Common myeloid progenitor, CD34-positive (primary cell): ENCODE data around the gene ENTPD5.

ENCODE experiments used
- CTCF ChIA-PET: fragments of 350-600 bp; sonication (Branson Sonifier 250); formaldehyde crosslinking; loops from one replicate; lab custom pipeline; 2021; ENCODE audit warnings: antibody characterized with exemption; lab: Charles Lee
- POLR2A ChIA-PET: fragments of 350-600 bp; sonication (Branson Sonifier 250); formaldehyde crosslinking; loops from one replicate; lab custom pipeline; 2021; ENCODE audit warnings: antibody characterized with exemption; lab: Charles Lee
- DNase-seq, 3 donors: peaks; one replicate each; pipeline versions ENCODE4 v3.0.0 to v3.0.0-alpha.2; 2013
- H3K27ac ChIP-seq, 2 experiments: 1 replicate in 1 of 2; 2 replicates in 1 of 2; pipeline ENCODE4 v1.7.0; 2013; ENCODE audit warnings: inconsistent platforms in 2 of 2, low read length in 2 of 2, mild to moderate bottlenecking in 2 of 2, low read depth in 1 of 2, moderate library complexity in 1 of 2; ENCODE audit not compliant: severe bottlenecking in 2 of 2, insufficient read depth in 1 of 2, poor library complexity in 1 of 2
- H3K27me3 ChIP-seq, 5 experiments: replicated peaks in 2 of 5; 1 replicate in 3 of 5; 2 replicates in 2 of 5; pipeline versions ENCODE4 v1.6.1 to v1.7.0; 2013; ENCODE audit warnings: low read length in 4 of 5, mild to moderate bottlenecking in 2 of 5, moderate library complexity in 2 of 5, inconsistent platforms in 1 of 5; ENCODE audit not compliant: insufficient read depth in 5 of 5, control insufficient read depth in 4 of 5
- H3K36me3 ChIP-seq, 4 experiments: 1 replicate in 2 of 4; 2 replicates in 2 of 4; pipeline versions ENCODE4 v1.6.1 to v1.7.0; 2013; ENCODE audit warnings: low read length in 3 of 4, control low read depth in 1 of 4, mild to moderate bottlenecking in 1 of 4; ENCODE audit not compliant: control insufficient read depth in 4 of 4, insufficient read depth in 4 of 4
- H3K4me1 ChIP-seq, 4 experiments: 1 replicate in 3 of 4; 2 replicates in 1 of 4; pipeline versions ENCODE4 v1.6.1 to v1.7.1; 2013; ENCODE audit warnings: low read length in 3 of 4, mild to moderate bottlenecking in 3 of 4, control low read depth in 1 of 4, inconsistent platforms in 1 of 4, moderate library complexity in 1 of 4; ENCODE audit not compliant: control insufficient read depth in 4 of 4, insufficient read depth in 4 of 4; ENCODE audit errors: control extremely low read depth in 1 of 4
- H3K4me3 ChIP-seq, 7 experiments: 1 replicate in 4 of 7; 2 replicates in 3 of 7; pipeline versions ENCODE4 v1.5.1 to v1.7.0; 2013; ENCODE audit warnings: mild to moderate bottlenecking in 7 of 7, low read length in 6 of 7, moderate library complexity in 6 of 7, inconsistent platforms in 2 of 7, low read depth in 2 of 7, control low read depth in 1 of 7; ENCODE audit not compliant: insufficient read depth in 4 of 7, control insufficient read depth in 1 of 7; ENCODE audit errors: extremely low read depth in 1 of 7
- H3K9me3 ChIP-seq, 5 experiments: 1 replicate in 4 of 5; 2 replicates in 1 of 5; pipeline versions ENCODE4 v1.6.1 to v1.7.1; 2013; ENCODE audit warnings: low read length in 4 of 5, mild to moderate bottlenecking in 2 of 5, inconsistent platforms in 1 of 5, low read depth in 1 of 5, moderate library complexity in 1 of 5; ENCODE audit not compliant: control insufficient read depth in 4 of 5, insufficient read depth in 2 of 5; ENCODE audit errors: control extremely low read depth in 1 of 5
- WGBS: methylation state at CpG from one replicate; pipeline ENCODE4 v1.1.5; 2013; ENCODE audit not compliant: insufficient coverage; 5-methylcytosine and 5-hydroxymethylcytosine counted together

ENTPD5 gene

DNA sequence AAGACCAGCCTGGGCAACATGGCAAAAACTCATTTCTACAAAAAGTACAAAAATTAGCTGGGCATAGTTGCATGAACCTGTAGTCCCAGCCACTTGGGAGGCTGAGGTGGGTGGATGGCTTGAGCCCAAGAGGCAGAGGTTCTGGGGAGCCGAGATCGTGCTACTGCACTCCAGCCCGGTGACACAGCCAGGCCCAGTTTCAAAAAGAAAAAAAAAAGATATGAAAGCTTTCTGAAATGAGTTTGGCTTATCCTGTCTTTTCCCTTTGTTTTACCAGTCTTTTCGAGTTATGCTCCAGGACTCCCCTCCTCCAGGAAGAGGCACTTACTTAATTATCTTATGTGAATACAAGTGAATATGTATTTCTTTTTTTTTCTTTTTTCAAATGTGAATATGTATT is 3.3 kb upstream of the ENTPD5 start:
- H3K4me3 ChIP-seq, result no peak overlapping the region
- H3K27ac ChIP-seq, result no peak overlapping the region
- 83% methylated on average over 3 of the region's 4 CpGs for WGBS
- H3K4me1 ChIP-seq, result peaks cover 4 to 17% (median 10%) of the 10 kb centered on the region in 4 experiments
- H3K9me3 ChIP-seq, result no peaks in the 10 kb centered on the region
- H3K36me3 ChIP-seq, result no peaks in the 10 kb centered on the region
- ChIA-PET POLR2A (no interaction called here), CTCF (no interaction called here)
- H3K27me3 ChIP-seq, result no peaks in the 10 kb centered on the region
- DNase-seq, result no peak

DNA sequence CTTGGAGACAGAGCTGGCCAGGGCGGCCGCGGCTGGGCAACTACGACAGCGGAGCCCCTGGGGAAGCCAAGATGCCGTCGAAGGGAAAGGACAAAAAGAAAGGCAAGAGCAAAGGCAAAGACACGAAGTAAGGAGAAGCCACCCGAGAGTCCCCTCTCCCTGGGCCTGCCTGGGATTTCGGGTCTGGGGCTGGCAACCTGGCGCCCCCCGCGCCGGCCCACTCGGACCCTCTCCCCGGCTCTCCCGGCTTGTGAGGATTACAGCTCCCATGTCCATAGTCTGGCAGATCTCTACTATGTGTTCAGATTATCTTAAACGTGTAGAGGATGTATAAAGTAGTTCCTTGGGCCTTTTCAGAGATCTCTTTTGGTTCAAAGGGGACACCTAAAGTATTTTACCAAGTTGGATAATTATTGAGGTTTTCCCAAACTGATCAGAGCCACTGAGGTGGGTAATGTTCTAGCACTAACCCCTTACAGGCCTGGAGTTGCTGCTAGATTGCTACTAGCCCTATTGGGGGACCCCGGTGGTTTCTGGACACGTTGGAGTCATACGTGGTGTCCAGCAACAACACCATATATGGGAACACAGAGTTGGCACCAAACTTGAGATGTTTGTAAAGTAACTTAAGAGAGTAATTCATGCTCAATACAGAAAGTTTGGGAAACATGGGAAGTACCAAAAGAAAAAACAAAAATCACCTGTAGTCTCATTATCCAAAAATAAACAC is 485 bp upstream of the ENTPD5 start:
- Histone ChIP-seq H3K4me3 (peak overlapping the region; percentile 59 to 97 (median 94)), H3K4me1 (peaks cover 5 to 30% (median 16%) of the 10 kb centered on the region in 4 experiments), H3K27ac (peak overlapping the region; percentile 72 to 91), H3K9me3 (no peaks in the 10 kb centered on the region), H3K36me3 (no peaks in the 10 kb centered on the region), H3K27me3 (no peaks in the 10 kb centered on the region)
- ChIA-PET POLR2A (interaction anchor here (0.6 kb wide), 1 partner anchor 115 kb away, joined by 3 read pairs; no protein-coding TSS in a partner anchor), CTCF (interaction anchor here (0.8 to 1.6 kb wide), 3 partner anchors 12 to 65 kb away, joined by 3 read pairs; no protein-coding TSS in a partner anchor)
- DNase-seq, result no peak
- WGBS, result 3% methylated on average over 14 of the region's 21 CpGs

DNA sequence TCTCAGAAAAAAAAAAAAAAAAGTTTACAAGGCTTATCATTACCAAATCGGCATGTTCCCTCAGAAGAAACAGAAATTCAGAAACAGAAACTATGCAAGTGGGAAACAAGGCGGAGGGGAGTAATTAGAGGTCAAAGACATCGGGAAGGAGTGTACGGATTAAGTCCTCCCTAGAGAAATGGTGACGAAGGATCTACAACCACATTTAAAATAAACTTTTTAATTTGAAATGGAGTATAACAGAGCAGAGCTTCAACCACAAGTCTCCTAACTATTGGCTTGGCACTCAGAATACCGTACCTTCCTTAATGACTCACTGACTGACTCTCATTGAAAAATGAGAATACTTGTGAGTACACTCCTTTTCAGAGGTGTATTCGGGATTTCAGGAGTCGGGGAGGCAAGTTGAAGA is 908 bp downstream of the ENTPD5 start:
- H3K9me3 ChIP-seq, result no peaks in the 10 kb centered on the region
- POLR2A ChIA-PET, result interaction anchor here (0.6 kb wide), 1 partner anchor 221 kb away, joined by 3 read pairs; no protein-coding TSS in a partner anchor
- CTCF ChIA-PET, result interaction anchor here (1.2 to 1.6 kb wide), 3 partner anchors 18 to 63 kb away, joined by 3 read pairs; no protein-coding TSS in a partner anchor
- WGBS, result 0% methylated on average over 2 of the region's 8 CpGs
- H3K27ac ChIP-seq, result peak overlapping the region; percentile 72 to 88
- peak; percentile 34 to 79 (median 67) for DNase-seq
- H3K27me3 ChIP-seq, result no peaks in the 10 kb centered on the region
- peaks cover 5 to 30% (median 16%) of the 10 kb centered on the region in 4 experiments for H3K4me1 ChIP-seq
- H3K4me3 ChIP-seq, result peak overlapping the region; percentile 59 to 97 (median 94)
- peaks cover 0 to 2% (median 0%) of the 10 kb centered on the region in 4 experiments for H3K36me3 ChIP-seq

DNA sequence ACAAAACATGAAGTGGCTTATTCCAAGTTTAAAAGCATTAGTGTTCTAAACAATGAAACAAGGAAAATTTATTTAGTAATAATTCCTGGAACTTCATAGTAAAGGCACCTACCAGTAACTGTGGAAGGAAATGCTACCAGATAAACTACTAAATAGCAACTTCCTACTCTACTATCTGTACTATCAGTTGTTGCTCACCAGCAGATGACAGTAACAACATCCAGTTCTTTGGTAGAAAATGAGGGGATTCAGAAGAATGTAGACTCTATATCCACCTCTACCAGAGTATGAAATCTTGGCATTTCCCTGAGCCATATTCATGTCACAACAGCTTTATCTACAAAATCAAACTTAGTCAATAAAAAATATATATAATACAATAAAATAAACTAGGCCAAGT is 3.1 kb downstream of the ENTPD5 start:
- no peak overlapping the region for H3K4me3 ChIP-seq
- H3K27ac ChIP-seq, result peak overlapping the region in 1 of 2 experiments; percentile 36
- CTCF ChIA-PET, result interaction anchor here (1.0 kb wide), 1 partner anchor 23 kb away, joined by 3 read pairs; no protein-coding TSS in a partner anchor
- H3K27me3 ChIP-seq, result no peaks in the 10 kb centered on the region
- peaks cover 2 to 9% (median 6%) of the 10 kb centered on the region in 4 experiments for H3K36me3 ChIP-seq
- no peaks in the 10 kb centered on the region for H3K9me3 ChIP-seq
- peaks cover 5 to 30% (median 16%) of the 10 kb centered on the region in 4 experiments for H3K4me1 ChIP-seq
- POLR2A ChIA-PET, result no interaction called here
- peak in 1 of 3 donors; percentile 2 for DNase-seq

DNA sequence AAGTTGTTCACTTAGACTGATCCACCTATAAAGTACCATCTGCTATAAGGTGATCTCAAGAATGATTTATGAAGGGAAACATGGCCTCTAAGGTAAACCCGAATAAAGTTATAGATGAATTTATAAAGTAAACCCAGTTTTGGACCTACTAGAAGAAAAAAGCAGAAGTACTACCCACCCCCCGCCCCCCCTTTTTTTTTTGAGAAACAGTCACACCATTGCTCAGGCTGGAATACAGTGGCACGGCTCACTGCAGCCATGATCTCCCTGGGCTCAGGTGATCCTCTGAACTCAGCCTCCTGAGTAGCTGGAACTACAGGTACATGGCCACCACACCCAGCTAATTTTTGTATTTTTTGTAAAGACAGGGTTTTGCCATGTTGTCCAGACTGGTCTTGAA is 3.9 kb downstream of the ENTPD5 start:
- CTCF ChIA-PET, result interaction anchor here (1.0 kb wide), 1 partner anchor 24 kb away, joined by 3 read pairs; no protein-coding TSS in a partner anchor
- POLR2A ChIA-PET, result no interaction called here

DNA sequence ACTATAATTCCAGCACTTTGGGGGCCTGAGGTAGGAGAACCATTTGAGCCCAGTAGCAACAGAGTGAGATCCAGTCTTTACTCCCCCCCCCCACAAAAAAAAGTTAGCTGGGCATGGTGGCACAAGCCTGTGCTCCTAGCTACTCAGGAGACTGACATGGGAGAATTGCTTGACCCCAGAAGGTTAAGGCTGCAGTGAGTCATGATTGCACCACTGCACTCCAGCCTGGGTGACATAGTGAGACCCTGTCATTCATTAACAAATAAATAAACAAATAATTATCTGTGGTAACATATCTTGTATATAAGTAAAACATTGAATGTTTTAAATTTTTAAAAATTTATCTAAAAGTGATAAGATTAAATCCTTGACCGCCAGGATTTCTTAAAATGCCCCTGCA is 4.8 kb downstream of the ENTPD5 start:
- Histone ChIP-seq H3K27ac (no peak overlapping the region), H3K9me3 (no peaks in the 10 kb centered on the region), H3K36me3 (peaks cover 2 to 11% (median 10%) of the 10 kb centered on the region in 4 experiments), H3K27me3 (no peaks in the 10 kb centered on the region), H3K4me1 (peaks cover 5 to 25% (median 13%) of the 10 kb centered on the region in 4 experiments), H3K4me3 (no peak overlapping the region)
- ChIA-PET CTCF (interaction anchor here (0.6 kb wide), 2 partner anchors 44 to 1411 kb away, joined by 3 read pairs; no protein-coding TSS in a partner anchor), POLR2A (no interaction called here)
- no peak for DNase-seq
- no CpG with 5 or more reads among the region's 1 CpG for WGBS

More for the DNA sequence above, 3.9 kb downstream of the ENTPD5 start:
- Histone ChIP-seq H3K4me3 (no peak overlapping the region), H3K9me3 (no peaks in the 10 kb centered on the region), H3K27ac (peak overlapping the region in 1 of 2 experiments; percentile 36), H3K27me3 (no peaks in the 10 kb centered on the region), H3K36me3 (peaks cover 2 to 11% (median 8%) of the 10 kb centered on the region in 4 experiments), H3K4me1 (peaks cover 5 to 30% (median 16%) of the 10 kb centered on the region in 4 experiments)
- peak; percentile 21 to 56 (median 55) for DNase-seq
- no CpG with 5 or more reads among the region's 3 CpGs for WGBS
